HG03432 (cell line): ENCODE data around the gene MTHFS.
"Not testable (repeated sequence)": the region's sequence is repeated elsewhere in the genome, so short reads cannot be mapped to it uniquely, and the experiment has no call there.

Experiments used
- ATAC-seq: cut with Tn5 transposase; IDR thresholded peaks from one replicate; pipeline ENCODE4 v1.9.1; 2021; ENCODE audit warnings: mild to moderate bottlenecking, moderate library complexity; ENCODE audit not compliant: unreplicated experiment

The MTHFS gene

DNA sequence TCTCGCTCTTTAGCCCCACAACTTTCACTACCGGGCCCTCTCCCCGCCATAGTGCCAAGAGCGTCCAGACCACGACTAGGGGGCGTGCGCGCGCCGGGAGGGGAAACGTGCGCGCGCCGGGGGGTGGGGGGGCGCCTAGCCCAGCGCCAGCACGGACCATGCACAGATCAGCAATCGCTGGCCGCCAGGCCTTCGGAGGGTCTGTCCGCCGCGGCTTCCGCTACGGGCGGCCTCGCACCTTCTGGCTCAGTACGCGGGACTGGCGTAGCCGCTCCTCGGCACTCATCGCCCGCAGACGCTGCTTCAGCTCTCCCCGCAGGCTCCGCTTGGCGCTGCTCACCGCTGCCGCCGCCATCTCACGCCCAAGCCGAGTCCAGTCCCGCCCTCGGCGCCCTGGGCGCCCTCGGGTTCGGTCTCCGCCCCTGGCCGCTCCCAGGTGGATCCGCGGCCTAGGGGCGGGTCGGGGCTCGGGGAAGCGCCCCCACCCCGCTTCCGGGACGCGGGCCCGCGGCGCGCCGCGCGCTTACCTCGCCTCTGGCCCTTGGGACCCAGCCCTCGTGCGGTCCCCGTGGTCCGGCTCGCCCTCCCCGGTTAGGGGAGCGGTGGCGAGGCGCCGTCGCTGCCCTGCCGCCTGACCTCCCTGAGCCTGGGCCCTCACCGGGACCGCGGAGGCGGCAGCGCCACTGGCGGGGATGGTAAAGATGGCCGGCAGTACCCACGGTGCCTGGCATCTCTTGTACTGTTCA lies at the start of gene MTHFS:
Gene MTHFS, minus strand, starts transcription at position 381 of the 746 bp plus-strand sequence. Its CDS starts 26 bp downstream, at position 355.
- peak; percentile 81 for ATAC-seq

DNA sequence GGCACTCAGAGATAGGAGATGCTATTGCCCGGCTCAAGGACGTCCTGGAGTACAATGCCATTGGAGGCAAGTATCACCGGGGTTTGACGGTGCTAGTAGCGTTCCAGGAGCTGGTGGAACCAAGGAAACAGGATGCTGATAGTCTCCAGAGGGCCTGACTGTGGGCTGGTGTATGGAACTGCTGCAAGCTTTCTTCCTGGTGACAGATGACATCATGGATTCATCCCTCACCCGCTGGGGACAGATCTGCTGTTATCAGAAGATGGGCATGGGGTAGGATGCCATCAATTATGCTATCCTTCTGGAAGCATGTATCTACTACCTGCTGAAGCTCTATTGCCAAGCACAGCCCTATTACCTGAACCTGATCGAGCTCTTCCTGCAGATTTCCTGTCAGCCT lies 47.8 kb upstream of the MTHFS start:
- ATAC-seq, result no peak

DNA sequence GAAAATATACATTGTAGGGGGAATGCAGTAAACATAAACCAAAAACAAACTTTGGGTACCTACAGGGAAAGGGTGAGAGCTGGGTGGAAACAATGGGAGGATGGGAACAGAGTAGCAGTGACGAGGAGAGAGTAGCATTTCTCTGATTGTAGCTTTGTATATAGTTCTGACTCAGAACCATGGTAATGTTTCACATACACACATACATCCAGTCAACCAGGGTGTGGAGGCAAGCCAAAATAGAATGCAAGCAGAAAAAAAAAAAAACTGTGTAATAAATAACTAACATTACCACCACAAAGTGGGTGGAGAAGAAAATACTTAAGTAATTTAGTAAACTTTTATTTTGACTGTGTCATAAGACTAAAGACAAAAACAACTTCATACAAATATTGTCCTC lies 47.0 kb upstream of the MTHFS start:
- ATAC-seq, result peak; percentile 92

DNA sequence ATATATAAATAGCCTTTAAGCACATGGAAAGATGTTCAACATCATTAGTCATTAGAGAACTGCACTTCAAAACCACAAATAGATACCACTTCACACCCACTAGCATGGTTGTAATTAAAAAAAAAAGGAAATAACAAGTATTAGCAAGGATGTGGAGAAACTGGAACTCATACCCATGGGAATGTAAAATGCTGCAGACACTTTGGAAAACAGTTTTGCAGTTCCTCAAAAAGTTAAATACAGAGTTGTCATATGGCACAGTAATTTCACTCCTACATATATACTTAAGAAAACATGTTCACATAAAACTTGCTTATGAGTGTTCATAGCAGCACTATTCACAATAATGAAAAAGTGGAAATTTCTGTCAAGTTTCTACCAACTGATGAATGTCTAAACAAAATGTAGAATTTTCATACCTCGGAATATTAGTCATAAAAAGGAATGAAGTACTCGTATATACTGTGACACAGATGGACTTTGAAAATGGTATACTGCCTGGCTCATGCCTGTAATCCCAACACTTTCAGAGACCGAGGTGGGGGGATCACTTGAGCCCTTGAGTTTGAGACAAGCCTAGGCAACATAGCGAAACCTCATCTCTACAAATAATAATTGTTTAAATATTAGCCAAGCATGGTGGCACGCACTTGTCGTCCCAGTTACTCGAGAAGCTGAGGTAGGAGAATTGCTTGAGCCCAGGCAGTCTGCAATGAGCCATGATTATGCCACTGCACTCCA lies 46.1 kb upstream of the MTHFS start:
- ATAC-seq, result no peak

DNA sequence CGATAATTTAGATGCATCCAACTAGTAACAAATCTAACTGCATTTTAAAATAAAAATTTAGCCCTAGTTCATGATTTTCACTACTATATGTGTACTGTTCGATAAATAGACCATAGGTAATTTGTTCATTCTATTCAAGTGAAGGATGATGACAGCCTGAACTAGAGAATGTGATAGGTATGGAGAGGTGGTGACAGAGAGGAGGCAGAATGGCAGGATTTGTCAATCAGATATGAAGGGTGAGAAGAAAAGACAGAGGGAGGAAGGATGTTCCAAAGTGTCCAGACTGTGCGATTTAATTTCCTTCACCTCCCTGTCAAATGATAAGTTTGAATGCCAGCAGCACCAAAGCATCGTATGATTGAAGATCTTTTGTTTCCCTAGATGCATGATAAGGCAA lies 42.6 kb upstream of the MTHFS start:
- ATAC-seq, result no peak

DNA sequence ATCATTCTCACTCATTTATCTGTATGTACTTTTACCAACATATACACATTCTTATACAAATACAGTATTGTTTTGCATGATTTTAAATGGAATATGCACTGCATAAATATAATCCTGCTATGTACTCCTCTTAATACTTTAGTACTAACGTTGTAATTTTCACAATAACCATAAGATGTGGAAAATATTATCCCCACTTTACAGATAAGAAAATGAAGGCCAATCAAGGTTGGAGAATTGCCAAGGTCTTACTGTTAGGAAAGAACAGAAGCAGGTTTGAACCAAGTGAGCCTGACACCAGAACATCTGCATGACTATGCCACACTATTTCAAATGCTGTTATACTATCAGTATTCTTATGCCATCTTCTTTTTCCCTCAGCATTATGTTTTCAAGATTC lies 41.3 kb upstream of the MTHFS start:
- ATAC-seq, result no peak

DNA sequence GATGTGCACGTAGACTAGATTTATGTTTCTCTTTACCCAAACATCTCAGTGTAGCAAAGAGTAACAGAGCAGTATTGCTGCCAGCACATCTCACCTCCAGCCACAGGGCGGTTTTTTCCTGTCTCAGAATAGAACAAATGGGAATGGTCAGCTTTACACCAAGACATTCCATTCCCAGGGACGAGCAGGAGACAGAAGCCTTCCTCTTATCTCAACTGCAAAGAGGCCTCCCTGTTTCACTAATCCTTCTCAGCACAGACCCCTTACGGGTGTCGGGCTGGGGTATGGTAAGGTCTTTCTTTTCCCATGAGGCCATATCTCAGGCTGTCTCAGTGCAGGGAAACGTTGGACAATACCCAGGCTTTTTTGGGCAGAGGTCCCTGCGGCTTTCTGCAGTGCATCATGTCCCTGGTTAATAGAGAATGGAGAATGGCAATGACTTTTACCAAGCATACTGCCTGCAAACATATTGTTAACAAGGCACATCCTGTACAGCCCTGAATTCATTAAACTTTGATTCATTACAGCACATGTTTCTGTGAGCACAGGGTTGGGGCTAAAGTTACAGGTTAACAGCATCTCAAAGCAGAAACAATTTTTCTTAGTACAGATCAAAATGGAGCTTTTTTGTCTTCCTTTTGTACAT lies 38.9 kb upstream of the MTHFS start:
- ATAC-seq, result not testable (repeated sequence)

DNA sequence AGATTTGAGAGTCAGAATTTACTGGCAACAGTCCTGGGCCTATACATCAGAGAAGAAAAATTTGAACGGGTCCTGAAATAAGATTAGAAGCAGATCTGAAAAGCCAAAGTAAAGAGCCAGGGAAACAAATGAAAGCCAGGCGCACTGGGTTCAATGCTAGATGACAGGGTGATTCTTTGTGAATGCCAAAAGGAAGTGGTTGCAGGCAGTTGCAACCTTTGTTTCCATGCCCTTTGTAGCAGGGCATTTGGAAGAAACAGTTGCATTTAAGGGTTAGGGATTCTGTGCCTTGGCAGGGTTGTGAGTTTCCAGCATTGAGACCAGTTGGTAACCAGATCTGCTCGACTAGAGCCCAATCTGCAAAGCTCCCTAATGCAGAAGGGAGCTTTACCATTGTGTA lies 36.4 kb upstream of the MTHFS start:
- ATAC-seq, result no peak

DNA sequence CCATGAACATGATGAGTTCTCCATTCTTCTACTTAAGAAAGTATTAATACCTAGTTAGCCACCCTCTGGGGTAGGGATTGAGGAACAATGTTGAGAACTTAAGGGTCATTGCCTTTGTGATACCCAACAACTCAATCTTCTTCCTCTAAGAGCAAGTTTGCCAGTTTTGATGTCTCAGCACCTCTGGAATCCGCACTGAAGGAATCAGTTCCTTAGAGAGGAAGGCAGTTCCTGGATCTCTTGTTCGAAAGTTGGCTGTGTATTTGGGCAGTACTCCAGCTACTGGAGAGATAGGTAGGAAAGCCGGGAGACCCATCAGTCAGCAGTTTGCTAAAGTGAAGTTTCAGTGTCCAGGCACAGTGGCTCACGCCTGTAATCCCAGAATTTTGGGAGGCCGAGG lies 35.6 kb upstream of the MTHFS start:
- no peak for ATAC-seq

DNA sequence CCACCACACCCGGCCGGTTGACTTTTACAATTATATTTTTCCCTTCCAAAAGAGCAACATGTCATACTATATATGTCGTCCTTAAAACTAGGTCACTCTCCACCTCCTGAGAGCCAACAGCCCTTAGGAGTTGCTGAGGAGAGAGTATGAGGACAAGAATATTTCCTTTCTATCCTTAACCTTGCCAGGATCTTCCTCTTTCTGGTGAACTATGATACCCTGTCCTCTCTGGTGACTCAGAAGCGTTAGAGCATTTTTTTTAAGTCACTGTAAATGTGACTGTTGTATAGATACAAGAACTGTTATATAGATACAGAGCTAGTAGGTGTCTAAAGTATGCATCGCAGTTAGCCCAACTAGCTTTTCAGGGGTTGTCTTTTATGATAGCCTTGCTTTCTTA lies 33.7 kb upstream of the MTHFS start:
- no peak for ATAC-seq

DNA sequence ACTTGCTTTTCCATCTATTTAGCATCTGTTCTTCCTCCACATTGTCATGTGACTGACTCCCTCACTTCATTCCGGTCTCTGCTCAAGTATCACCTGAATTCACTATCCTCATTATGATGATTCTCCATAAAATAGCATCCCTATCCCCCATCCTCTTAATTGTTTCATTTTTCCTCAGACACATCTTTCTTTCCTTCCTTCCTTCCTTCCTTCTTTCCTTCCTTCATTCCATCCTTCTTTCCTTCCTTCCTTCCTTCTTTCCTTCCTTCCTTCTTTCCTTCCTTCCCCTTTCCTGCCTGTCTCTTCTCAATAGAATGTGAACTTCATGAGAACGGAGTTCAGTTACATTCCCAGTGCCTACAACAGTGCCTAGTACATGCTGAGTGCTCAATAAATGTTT lies 32.6 kb upstream of the MTHFS start:
- no peak for ATAC-seq

DNA sequence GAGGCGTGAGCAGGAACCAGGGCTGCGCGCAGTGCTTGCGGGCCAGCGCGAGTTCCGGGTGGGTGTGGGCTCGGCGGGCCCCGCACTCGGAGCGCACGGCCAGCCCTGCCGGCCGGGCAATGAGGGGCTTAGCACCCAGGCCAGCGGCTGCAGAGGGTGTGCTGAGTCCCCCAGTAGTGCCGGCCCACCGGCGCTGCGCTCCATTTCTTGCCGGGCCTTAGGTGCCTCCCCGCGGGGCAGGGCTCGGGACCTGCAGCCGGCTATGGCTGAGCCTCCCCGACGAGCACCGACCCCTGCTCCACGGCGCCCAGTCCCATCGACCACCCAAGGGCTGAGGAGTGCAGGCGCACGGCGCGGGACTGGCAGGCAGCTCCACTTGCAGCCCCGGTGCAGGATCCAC lies 29.3 kb upstream of the MTHFS start:
- ATAC-seq, result not testable (repeated sequence)

DNA sequence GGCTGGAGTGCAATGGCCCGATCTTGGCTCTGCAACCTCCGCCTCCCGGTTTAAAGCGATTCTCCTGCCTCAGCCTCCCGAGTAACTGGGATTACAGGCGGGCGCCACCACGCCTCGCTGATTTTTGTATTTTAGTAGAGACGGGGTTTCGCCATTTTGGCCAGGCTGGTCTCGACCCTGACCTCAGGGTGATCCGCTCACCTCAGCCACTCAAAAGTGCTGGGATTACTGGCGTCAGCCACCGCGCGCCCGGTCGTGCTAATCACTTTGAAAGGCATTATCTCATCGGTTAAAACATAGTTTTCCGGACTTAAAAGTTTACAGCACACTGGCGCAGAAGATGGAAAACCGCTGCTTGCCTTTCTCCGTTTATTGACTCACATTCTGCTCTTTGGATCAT lies 27.6 kb upstream of the MTHFS start:
- ATAC-seq, result no peak

DNA sequence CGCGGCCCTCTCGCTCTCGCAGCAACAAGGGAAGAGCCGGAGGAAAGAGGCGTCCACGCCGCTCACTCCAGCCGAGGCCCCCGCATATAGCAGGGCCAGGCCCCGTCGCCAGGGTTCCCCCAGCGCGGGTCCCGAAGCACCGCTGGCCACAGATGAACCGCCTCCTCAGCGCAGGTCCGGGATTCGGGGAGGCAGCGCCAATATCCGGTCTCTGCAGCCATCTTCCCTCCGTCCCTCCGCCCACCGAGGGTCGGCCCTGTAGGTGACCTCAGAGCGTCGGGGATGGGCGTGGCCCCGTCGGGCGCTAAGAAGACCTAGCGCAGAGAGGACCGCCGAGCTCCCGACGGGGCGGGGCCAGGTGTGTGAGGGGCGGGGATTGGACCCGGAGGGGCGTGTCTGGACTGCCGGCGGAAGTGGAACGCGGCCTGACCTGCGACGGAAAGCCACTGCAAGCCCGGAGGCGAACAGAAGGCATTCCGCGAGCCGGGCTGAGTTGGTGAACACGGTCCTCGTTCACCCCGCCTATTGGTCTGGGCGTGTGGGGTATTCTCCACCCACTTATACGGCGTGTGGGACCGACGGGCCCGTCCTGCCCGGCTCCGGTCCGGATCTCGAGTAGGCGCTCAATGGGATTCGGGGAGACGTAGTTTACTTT lies 26.8 kb upstream of the MTHFS start:
- peak; percentile 97 for ATAC-seq

DNA sequence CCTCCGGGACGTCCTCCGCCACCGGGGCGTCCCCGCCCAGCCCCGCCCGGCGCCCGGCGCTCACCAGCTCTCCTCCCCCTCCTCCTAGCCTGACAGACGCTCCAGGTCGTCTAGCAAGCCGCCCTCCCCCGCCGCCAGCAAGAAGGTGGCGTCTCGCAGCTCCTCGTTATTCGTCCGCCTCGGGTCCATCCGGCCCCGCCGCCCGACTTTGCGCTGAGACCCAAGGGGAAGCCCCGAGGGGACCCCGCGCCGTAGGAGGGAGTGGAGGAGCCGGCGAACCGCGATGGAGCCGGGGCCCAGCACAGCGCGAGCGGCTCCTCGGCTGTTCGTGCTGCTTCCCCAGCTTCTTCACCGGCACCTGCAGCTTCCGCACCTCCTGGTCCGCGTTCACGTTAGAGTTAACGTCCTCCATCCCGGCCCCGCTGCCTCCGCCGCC lies 26.3 kb upstream of the MTHFS start:
- ATAC-seq, result peak; percentile 45

DNA sequence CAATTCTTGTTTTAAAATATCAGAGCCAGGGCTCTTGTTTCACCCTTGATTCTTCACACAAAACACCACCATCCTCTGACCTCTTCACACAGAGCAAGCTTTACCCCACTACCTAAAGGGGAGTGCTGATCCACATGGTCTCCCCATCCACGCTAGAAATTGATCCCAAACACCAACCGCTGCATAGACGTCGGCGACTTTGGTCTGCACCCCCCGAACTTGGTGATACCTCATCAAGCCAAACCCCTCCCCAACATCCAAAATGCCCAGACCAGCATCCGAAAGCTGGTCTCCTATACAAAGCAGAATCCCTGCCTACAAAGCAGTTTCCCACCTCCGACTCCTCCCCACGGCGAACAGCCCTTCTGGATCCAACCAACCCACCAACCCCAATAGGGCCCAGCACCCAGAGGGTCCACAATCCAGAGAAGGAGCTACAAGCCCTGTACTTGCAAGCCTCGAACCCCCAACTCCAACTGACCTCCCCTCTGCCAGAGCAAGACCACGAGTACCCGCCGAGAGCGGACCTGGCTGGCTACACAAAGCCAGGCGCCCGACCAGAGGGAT lies 25.8 kb upstream of the MTHFS start:
- ATAC-seq, result no peak

DNA sequence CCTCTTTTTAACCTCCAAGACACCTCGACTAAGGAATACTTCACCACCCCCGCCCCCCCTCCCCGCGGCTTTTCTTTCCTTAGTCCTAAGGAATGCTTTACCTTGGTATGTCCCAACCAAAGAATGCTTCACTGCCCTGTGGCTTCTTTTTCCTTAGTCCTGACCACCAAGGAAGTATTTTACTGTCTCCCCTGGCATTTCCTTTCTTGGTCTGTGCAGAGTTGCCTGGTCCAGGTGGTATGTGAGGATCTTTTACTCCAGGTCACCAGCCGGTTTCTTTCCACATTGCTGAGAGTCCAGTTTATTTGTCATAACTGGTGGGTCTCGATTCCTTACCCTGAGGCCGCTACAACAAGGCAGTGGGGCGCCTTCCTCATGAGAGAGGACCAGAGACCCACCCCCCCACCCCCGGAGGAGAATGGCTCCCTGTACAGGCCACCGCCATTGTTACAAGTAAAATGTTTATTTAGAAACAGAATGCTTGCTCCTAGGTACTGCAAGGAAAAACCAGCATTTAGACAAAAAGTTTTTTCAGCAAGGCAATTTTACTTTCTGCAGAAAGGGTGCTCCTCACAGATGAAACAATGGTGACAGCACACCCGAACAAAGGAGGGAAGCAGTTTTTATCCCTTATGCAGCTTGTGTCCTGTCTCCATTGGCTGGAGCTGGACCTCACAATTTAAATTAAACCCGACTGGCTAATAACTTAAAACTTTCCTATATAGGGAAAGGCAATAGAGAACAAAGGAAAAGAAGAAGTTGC lies 23.1 kb upstream of the MTHFS start:
- ATAC-seq, result no peak

DNA sequence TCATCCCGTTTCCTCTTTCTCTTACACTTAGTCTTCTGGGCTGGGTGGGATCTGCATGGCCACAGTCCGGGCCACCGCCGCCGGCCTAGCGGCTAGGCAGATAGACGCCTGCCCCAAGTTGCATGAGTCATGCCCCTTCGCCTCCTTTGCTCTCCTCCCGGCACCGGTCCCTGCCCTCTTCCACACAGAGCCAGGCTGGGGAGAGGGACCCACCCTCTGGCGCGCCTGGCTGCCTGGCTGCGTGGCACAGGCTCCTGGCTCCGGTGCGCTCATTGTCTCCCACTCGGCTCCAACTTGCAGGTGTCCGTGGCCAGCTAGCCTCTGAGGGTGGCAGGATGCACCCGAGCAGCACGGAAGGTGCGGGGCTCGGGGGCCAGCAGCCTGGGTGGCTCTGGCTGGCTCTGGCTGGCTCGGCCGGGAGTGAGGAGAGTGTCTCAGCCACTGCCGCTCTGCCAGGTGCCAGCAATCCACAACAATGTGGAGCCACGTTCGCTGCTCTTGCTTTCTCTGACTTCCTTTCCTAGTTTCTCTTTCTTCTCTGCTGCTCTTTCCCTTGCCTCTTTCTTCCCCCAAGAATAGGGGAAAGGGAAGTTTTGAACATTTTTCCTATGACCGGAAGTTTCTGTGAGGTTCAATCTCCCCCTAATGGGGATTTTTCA lies 22.4 kb upstream of the MTHFS start:
- no peak for ATAC-seq

DNA sequence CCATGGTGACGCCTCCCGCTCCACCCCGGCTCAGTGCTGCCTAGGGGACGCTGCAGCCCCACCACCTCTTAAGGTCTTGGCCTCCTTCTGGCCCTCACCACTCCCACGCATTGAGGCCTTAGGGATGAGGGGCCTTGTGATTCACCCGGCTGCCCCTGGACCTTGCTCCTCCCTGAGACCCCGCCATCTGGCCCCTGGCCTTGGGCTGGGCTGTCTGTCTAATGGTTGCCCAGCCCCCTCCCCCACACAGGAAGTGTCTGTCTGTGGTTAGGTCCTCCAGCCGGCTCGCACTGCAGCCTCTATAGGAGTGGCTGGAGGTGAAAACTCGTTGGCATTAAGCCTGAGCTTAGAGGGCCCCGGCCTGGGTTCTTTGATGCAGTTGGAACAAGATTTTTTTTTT lies 21.5 kb upstream of the MTHFS start:
- ATAC-seq, result no peak
